ENCODE data around the gene CST2.
"Not testable (repeated sequence)": the region's sequence is repeated elsewhere in the genome, so short reads cannot be mapped to it uniquely, and the experiment has no call there.

CST2 gene

DNA sequence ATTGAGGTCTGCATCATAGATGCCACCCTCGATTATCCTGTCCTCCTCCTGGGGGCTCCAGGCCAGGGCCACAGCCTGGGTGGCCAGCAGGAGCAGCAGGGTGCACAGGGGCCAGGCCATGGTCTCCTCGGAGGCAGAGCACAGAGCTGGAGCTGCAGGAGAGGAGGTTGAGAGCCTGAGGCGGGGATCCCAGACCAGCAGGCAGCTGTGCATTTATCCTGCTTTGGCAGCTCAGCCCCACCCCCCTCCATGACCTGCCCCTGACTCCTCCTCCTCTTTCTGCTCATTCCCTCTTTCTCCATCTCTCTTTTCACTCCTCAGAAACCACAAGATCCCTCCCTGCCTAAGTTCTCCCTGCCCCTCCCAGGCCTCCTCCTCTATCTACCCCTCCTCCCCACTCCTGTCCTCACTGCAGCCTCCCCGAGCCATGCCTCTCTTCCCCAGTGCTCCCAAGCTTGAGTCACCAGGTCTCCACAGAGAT, at the start of gene CST2:
TSS of gene CST2 (minus strand) at position 189 of the 481 bp plus-strand sequence. CDS start at position 120, 69 bp downstream.
- no peak for DNase-seq

GRCh38 chr20:23875606-23876237, 49.2 kb upstream of the CST2 start:
- DNase-seq, result no peak

DNA sequence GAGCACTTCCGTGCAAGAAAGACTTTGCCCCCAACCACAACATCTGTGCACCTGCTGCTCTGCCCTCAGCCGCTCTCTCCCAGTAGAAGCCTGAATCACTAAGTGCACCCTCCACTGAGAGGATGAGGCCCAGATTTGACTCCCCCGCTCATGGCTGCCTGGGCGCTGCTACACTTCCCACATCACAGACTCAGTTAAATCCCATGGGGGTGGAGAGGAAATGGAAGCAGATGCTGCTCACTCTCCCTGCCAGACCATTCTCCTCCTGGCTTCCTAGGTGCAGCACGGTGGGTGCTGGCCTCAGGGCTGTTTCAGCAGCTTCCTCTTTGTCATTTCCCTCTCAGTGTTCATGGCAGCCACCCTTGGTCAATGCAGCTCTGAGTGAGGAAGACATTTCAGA, 48.2 kb upstream of the CST2 start:
- no peak for DNase-seq

- no peak for DNase-seq
Measured at GRCh38 chr20:23873370-23874015, 47.0 kb upstream of the CST2 start.

- no peak for DNase-seq
Measured at GRCh38 chr20:23872065-23872464, 45.5 kb upstream of the CST2 start.

DNA sequence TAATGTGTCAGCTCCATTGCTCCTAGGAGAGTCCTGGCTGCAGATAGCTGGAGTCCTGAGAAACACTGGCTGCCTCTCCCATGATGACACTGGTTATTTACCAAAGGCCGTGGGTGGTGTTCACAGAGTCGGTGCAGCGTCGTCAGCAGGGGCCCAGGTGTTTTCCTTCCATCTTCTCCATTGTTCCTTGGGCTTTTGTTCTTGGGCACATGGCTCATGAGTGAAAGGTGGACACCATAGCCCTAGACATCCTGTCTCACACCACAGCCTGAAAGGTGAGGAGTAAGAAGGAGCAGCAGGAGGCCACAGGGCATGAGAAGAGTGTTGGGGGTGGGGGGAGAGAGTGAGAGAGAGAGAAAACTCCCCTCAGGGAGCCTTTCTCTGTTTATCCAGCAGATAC, 43.9 kb upstream of the CST2 start:
- no peak for DNase-seq

DNA sequence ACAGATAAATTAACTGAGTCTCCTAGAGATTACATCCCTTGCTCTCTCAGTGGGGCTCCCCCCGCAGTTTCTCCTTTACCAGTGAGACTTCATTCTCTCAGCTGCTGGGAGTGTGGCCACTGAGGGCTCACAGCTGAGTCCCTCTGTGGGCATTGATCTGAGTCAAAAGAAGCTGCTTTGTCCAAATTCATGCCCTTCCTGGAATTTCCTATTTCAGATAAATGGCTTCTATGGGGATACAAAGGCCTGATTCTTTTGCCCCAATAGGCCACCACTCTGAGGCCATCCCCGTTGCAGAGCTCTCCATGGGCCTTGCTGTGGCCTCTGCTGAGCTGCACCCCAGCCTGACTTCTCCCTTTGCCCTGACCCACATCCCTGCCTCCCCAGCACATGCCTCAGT, 43.0 kb upstream of the CST2 start:
- no peak for DNase-seq

DNA sequence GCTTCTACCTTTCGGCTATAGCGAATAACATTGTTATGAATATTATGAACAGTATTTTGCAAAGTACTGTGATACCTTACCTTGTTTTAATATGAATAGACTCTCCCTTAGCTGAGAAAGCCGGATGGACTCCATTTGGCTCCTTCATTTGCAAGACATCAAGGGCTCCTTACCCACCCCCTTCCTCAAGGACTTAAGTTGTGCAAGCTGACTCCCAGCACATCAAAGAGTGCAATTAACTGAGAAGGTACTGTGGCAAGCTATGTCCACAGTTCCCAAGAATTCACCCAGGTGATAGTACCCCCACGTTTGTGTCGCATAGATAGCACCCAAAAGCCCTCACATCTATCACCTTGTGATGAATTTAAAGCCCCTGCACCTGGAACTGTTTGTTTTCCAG, 41.8 kb upstream of the CST2 start:
- no peak for DNase-seq

DNA sequence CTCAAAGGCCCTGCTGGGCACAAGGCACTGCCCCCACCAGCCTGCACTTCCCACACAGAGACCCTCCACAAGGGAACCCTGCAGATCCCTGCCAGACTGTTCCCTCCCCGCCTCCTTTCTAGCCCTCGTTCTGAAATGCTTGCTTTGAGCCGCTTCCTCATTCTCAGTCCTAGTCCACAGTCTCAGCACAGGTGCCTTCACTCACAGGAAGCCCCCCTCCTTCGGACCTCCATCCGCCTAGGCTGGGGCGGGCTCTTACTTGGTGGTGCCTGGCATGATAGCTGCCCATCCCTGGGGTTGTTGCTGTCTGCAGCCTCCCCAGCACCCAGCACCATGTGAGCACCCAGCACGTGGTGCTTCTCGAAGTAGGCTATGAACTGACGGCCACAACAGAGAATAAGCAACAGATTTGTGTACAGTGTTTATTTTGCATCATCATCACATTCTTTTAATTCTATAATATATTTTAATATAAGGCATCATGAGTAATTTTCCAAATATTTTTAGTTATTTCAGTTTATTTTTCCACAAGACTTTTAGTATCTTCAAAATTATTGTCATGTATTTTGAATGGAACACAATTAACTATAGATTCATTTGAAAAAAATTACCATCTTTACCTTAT, 40.7 kb upstream of the CST2 start:
- no peak for DNase-seq

- not testable (repeated sequence) for DNase-seq
Measured at GRCh38 chr20:23860771-23861170, 34.2 kb upstream of the CST2 start.

- no peak for DNase-seq
Measured at GRCh38 chr20:23857962-23858595, 31.6 kb upstream of the CST2 start.

GRCh38 chr20:23856736-23857135, 30.2 kb upstream of the CST2 start:
- no peak for DNase-seq

- no peak for DNase-seq
Measured at GRCh38 chr20:23856226-23856625, 29.7 kb upstream of the CST2 start.

- no peak for DNase-seq
Measured at GRCh38 chr20:23841693-23842092, 15.2 kb upstream of the CST2 start.

- no peak for DNase-seq
Measured at GRCh38 chr20:23835716-23836115, 9.2 kb upstream of the CST2 start.

- no peak for DNase-seq
Measured at GRCh38 chr20:23832775-23833513, 6.4 kb upstream of the CST2 start.

DNA sequence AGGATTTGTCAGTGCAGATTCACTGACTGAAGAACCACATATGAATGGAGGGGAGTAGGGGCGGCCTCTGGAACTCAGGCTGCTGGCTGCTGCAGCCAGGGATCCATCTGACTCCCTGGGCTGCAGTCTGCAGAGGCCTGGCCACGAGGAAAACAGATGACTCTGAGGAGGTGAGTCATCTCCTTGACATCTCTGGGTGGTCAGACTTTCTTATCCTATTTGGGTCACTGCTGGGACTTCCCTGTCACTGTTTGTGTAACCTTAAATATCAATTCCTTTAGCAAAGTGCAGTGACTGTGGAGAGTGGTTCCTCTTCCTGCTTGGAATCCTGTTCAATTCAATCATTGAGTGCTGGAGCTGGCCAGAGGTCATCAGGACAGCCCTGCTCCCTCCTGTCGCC, 5.4 kb upstream of the CST2 start:
- DNase-seq, result not testable (repeated sequence)

DNA sequence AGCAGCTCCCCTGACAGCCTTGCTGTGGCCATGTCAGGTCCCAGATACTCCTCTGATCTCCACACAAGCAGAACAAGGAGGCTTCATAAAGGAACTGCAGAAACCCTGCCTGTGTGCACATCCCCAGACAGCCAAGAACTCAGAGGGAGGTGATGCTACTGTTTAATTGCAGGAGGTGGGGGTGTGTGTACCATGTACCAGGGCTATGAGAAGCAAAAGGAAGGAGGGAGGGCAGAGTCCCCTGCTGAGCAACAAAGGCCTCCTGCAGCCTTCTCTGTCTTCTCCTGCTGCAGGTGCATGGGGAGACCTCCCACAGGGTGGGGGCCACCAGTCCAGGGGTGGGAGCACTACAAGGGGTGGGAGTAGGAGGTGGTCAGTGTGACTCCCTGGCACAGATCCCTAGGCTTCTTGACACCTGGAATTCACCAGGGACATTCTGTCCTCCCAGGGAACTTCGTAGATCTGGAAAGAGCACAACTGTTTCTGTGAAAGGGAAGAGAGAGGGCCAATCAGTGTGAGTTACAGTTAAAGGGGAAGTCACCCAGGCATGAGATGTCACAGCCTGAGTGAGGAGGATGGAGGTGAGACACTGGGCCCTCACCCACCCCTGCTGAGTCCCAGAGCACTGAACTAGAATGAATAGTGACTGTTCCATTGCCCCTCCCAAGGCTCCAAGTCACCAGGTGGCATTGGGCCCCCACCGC, 2.8 kb downstream of the CST2 start:
- no peak for DNase-seq

DNA sequence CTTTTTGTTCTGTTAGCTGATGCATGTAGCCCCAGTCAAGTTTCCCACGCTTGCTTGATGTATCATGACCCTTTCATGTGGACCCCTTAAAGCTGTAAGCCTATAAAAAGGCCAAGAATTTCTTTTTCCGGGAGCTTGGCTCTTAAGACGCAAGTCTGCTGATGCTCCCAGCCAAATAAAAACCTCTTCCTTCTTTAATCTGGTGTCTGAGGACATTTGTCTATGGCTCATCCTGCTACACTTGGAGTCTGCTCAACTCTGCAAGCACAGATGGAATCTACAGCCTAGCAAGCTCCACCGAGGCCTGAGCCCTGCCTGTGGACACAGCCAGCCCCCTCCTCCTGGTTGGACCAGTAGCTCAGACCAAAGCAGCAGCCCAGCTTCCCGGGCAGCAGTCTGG, 3.4 kb downstream of the CST2 start:
- DNase-seq, result no peak

DNA sequence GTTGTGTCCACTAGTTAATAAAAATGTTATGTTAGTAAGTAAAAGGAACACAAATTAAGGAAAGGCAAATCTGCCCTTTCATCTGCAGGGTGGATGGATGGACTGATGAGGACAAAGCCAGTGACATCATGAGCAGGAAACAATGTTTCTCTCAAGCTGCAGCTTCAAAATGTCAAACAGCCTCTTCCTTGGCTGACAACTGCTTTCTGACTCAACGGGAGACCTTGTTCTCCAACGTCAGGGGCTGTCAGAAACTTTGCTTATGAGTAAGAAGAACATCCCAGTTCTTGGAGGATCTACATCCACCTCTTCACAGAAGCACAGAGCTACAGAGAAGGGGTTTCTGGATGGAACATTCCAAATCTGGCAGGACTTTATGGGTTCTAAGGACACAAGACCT, 6.0 kb downstream of the CST2 start:
- no peak for DNase-seq

GRCh38 chr20:23811559-23811958, 15.0 kb downstream of the CST2 start:
- DNase-seq, result not testable (repeated sequence)

DNA sequence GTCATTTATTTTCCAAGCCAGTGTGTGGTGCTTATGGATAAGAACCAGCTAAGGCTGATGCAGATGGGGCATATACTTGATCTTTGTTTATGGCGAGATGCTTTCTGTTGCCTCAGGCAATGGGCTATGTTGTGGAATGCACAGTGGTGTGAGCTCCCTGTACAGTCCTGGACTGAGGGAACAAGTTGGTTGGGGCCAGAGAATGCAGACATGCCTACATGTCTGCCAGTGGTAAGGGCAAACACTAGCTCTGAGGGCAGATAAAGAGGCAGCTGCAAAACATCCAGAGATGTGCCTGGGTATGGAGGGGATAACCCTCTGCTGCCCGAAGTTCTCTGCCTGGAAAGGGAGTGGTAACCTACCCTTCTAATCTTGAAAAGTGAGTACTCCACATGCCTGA, 16.2 kb downstream of the CST2 start:
- not testable (repeated sequence) for DNase-seq

Data from CD4-positive, alpha-beta T cell treated with Interleukin-12 subunit alpha and Interleukin-12 subunit beta, for 1 hour (primary cell).